Activated T-cell treated with anti-CD3 and anti-CD28 coated beads, Interleukin-2, amount 50 U/mL, for 4 hours (primary cell): ENCODE results near the gene HEATR3. TPM values are rescaled to one million over a fixed set of nuclear protein-coding genes. Genes with fewer than 3 reads are reported as not detected.

Experiments used
- ATAC-seq, 2 donors: fragments of 200-7000 bp; cut with Tn5 transposase; one replicate each; pipeline ENCODE4 v1.10.0; 2021
- DNase-seq: peaks from one replicate; pipeline ENCODE4 v3.0.0-alpha.2; 2020
- H3K27me3 Mint-ChIP-seq: one replicate; pipeline ENCODE4 v1.8.0; 2021; ENCODE audit warnings: low read depth, mixed read lengths
- H3K36me3 Mint-ChIP-seq: one replicate; pipeline ENCODE4 v1.8.0; 2022; ENCODE audit warnings: mixed read lengths; ENCODE audit not compliant: insufficient read depth
- H3K4me1 Mint-ChIP-seq: one replicate; pipeline ENCODE4 v1.8.0; 2021; ENCODE audit warnings: low read depth, mixed read lengths
- H3K4me3 Mint-ChIP-seq: one replicate; pipeline ENCODE4 v1.8.0; 2021; ENCODE audit warnings: mild to moderate bottlenecking, moderate library complexity, mixed read lengths
- H3K9me3 Mint-ChIP-seq: one replicate; pipeline ENCODE4 v1.8.0; 2021; ENCODE audit warnings: mixed read lengths
- total RNA-seq, 3 donors: library from RNA; stranded (reverse); gene quantifications; one replicate each; pipeline ENCODE4 v1.2.1, GENCODE V29; 2021

Gene HEATR3
- total RNA-seq, 3 donors from 2014 or later: 20.9 to 25.0 (median 24.5) TPM

- Mint-ChIP-seq H3K4me3 (no peak overlapping the region), H3K4me1 (no peaks in the 10 kb centered on the region), H3K36me3 (no peaks in the 10 kb centered on the region), H3K9me3 (no peaks in the 10 kb centered on the region), H3K27me3 (no peaks in the 10 kb centered on the region)
- DNase-seq (no peak), ATAC-seq (no peak)
These were observed 78.4 kb downstream of the HEATR3 start for GRCh38 chr16:50144211-50144610.

- Mint-ChIP-seq H3K36me3 (no peaks in the 10 kb centered on the region), H3K9me3 (no peaks in the 10 kb centered on the region), H3K4me3 (no peak overlapping the region), H3K4me1 (peaks cover 2% of the 10 kb centered on the region), H3K27me3 (no peaks in the 10 kb centered on the region)
- DNase-seq (no peak), ATAC-seq (no peak)
These were observed 81.0 kb downstream of the HEATR3 start for GRCh38 chr16:50146479-50147435.

- H3K4me3 Mint-ChIP-seq: no peak overlapping the region
- no peaks in the 10 kb centered on the region for H3K27me3 Mint-ChIP-seq
- DNase-seq (no peak), ATAC-seq (no peak)
- no peaks in the 10 kb centered on the region for H3K9me3 Mint-ChIP-seq
- H3K36me3 Mint-ChIP-seq: no peaks in the 10 kb centered on the region
- peaks cover 24% of the 10 kb centered on the region for H3K4me1 Mint-ChIP-seq
These were observed 85.6 kb downstream of the HEATR3 start for GRCh38 chr16:50151322-50151721.

GRCh38 chr16:50151756-50152155 lies 86.0 kb downstream of the HEATR3 start:
- DNase-seq: peak; percentile 18

GRCh38 chr16:50152351-50152806 lies 86.6 kb downstream of the HEATR3 start:
- peak; percentile 61 to 66 for ATAC-seq
- Mint-ChIP-seq H3K9me3 (no peaks in the 10 kb centered on the region), H3K36me3 (peaks cover 3% of the 10 kb centered on the region), H3K27me3 (no peaks in the 10 kb centered on the region), H3K4me3 (peak overlapping the region; percentile 87), H3K4me1 (peaks cover 32% of the 10 kb centered on the region)
- peak; percentile 43 for DNase-seq

More at GRCh38 chr16:50151756-50152155, 86.0 kb downstream of the HEATR3 start:
- Mint-ChIP-seq H3K4me3 (peak overlapping the region; percentile 87), H3K4me1 (peaks cover 27% of the 10 kb centered on the region), H3K27me3 (no peaks in the 10 kb centered on the region), H3K36me3 (no peaks in the 10 kb centered on the region), H3K9me3 (no peaks in the 10 kb centered on the region)
- ATAC-seq: no peak

- DNase-seq: peak; percentile 86
- peaks cover 3% of the 10 kb centered on the region for H3K36me3 Mint-ChIP-seq
These were observed 87.2 kb downstream of the HEATR3 start, which contains the start of gene TENT4B for GRCh38 chr16:50152807-50153595. Gene TENT4B (plus strand): TSS chr16:50153306. CDS start chr16:50153622, 316 bp downstream.

GRCh38 chr16:50153596-50154419 lies 88.0 kb downstream of the HEATR3 start:
- Mint-ChIP-seq H3K27me3 (no peaks in the 10 kb centered on the region), H3K36me3 (peaks cover 6% of the 10 kb centered on the region), H3K4me1 (peaks cover 40% of the 10 kb centered on the region), H3K9me3 (no peaks in the 10 kb centered on the region), H3K4me3 (peak overlapping the region; percentile 79)
- ATAC-seq: peak; percentile 5
- peak; percentile 30 for DNase-seq

More at GRCh38 chr16:50152807-50153595, 87.2 kb downstream of the HEATR3 start, which contains the start of gene TENT4B:
- peak; percentile 71 for ATAC-seq
- peaks cover 32% of the 10 kb centered on the region for H3K4me1 Mint-ChIP-seq
- H3K27me3 Mint-ChIP-seq: no peaks in the 10 kb centered on the region
- H3K9me3 Mint-ChIP-seq: no peaks in the 10 kb centered on the region
- H3K4me3 Mint-ChIP-seq: peak within 1 kb of the TSS; percentile 87

- H3K4me1 Mint-ChIP-seq: peaks cover 46% of the 10 kb centered on the region
- no peaks in the 10 kb centered on the region for H3K27me3 Mint-ChIP-seq
- no peaks in the 10 kb centered on the region for H3K9me3 Mint-ChIP-seq
- H3K36me3 Mint-ChIP-seq: peaks cover 7% of the 10 kb centered on the region
- DNase-seq: no peak
- ATAC-seq: no peak
- H3K4me3 Mint-ChIP-seq: peak overlapping the region; percentile 79
These were observed 88.7 kb downstream of the HEATR3 start for GRCh38 chr16:50154420-50154950.

- Mint-ChIP-seq H3K36me3 (peaks cover 12% of the 10 kb centered on the region), H3K9me3 (no peaks in the 10 kb centered on the region), H3K4me3 (peak overlapping the region; percentile 79), H3K4me1 (peaks cover 61% of the 10 kb centered on the region), H3K27me3 (no peaks in the 10 kb centered on the region)
- DNase-seq (no peak), ATAC-seq (no peak)
These were observed 90.2 kb downstream of the HEATR3 start for GRCh38 chr16:50155925-50156324.

Other genes with a start within 250 kb of the HEATR3 start
- gene ZNF423, start 209.9 kb upstream of the HEATR3 start, total RNA-seq: under 1 TPM in 1 of 3 donors, not detected in 2; 0.03 TPM
- gene CNEP1R1, start 40.7 kb upstream of the HEATR3 start, total RNA-seq: 10 to 100 TPM; 16.2 to 20.0 (median 17.6) TPM
- gene TENT4B, start 87.3 kb downstream of the HEATR3 start, total RNA-seq: 10 to 100 TPM; 26.0 to 28.7 (median 27.8) TPM
- gene ADCY7, start 200.6 kb downstream of the HEATR3 start, total RNA-seq: 10 to 100 TPM; 61.7 to 77.6 (median 70.7) TPM